ENCODE data around the gene CD22.

Gene CD22

GRCh38 chr19:35331551-35332214 is 2.7 kb downstream of the CD22 start:
- peaks cover 29% of the 10 kb centered on the region for H3F3A ChIP-seq (ENCODE audit: insufficient read depth)

GRCh38 chr19:35332817-35333216 is 3.8 kb downstream of the CD22 start:
- Histone ChIP-seq H3K79me2 (ENCODE audit: insufficient read depth, low read length) (peaks cover 71% of the 10 kb centered on the region), H3K36me3 (ENCODE audit: low read length) (peaks cover 33% of the 10 kb centered on the region), H3K4me3 (ENCODE audit: insufficient read depth, low read length, poor library complexity, severe bottlenecking) (peak overlapping the region; percentile 63), H3K9ac (ENCODE audit: low read length) (peak overlapping the region; percentile 63), H3K4me2 (ENCODE audit: low read depth, low read length, poor library complexity, severe bottlenecking) (peak overlapping the region; percentile 94), H2AFZ (ENCODE audit: low read depth, low read length, severe bottlenecking) (no peak overlapping the region), H4K20me1 (ENCODE audit: low read depth, low read length) (peaks cover 9% of the 10 kb centered on the region; the same call in 1 of the 2 replicates), H3K27ac (ENCODE audit: low read depth, low read length) (peak overlapping the region; percentile 96), H3F3A (ENCODE audit: insufficient read depth) (peaks cover 32% of the 10 kb centered on the region), H3K9me3 (ENCODE audit: insufficient read depth, low read length) (no peaks in the 10 kb centered on the region), H3K27me3 (ENCODE audit: low read length) (no peaks in the 10 kb centered on the region), H3K9me2 (replicated peaks; ENCODE audit: insufficient read depth, low read length) (no peaks in the 10 kb centered on the region)
- TF ChIP-seq EZH2phosphoT487 (conservative IDR thresholded peaks at IDR 0.05; ENCODE audit: low read length): no peak
- TF ChIP-seq CTCF (IDR thresholded peaks at IDR 0.05; ENCODE audit: insufficient read depth, low read length, poor library complexity, severe bottlenecking): no peak

More at GRCh38 chr19:35331551-35332214, 2.7 kb downstream of the CD22 start:
- Histone ChIP-seq H3K4me2 (ENCODE audit: low read depth, low read length, poor library complexity, severe bottlenecking) (peak overlapping the region; percentile 94), H3K27ac (ENCODE audit: low read depth, low read length) (peak overlapping the region; percentile 96), H3K4me3 (ENCODE audit: insufficient read depth, low read length, poor library complexity, severe bottlenecking) (peak overlapping the region; percentile 63), H3K27me3 (ENCODE audit: low read length) (no peaks in the 10 kb centered on the region), H3K36me3 (ENCODE audit: low read length) (peaks cover 29% of the 10 kb centered on the region), H3K9me3 (ENCODE audit: insufficient read depth, low read length) (no peaks in the 10 kb centered on the region), H4K20me1 (ENCODE audit: low read depth, low read length) (peaks cover 9% of the 10 kb centered on the region; the same call in 1 of the 2 replicates), H3K9me2 (replicated peaks; ENCODE audit: insufficient read depth, low read length) (no peaks in the 10 kb centered on the region), H3K79me2 (ENCODE audit: insufficient read depth, low read length) (peaks cover 70% of the 10 kb centered on the region), H2AFZ (ENCODE audit: low read depth, low read length, severe bottlenecking) (no peak overlapping the region), H3K9ac (ENCODE audit: low read length) (peak overlapping the region; percentile 63)
- TF ChIP-seq CTCF (IDR thresholded peaks at IDR 0.05; ENCODE audit: insufficient read depth, low read length, poor library complexity, severe bottlenecking): no peak
- no peak for TF ChIP-seq EZH2phosphoT487 (conservative IDR thresholded peaks at IDR 0.05; ENCODE audit: low read length)

GRCh38 chr19:35334144-35334753 is 5.3 kb downstream of the CD22 start:
- Histone ChIP-seq H2AFZ (ENCODE audit: low read depth, low read length, severe bottlenecking) (no peak overlapping the region), H3K27ac (ENCODE audit: low read depth, low read length) (peak overlapping the region; percentile 96), H3K9me3 (ENCODE audit: insufficient read depth, low read length) (no peaks in the 10 kb centered on the region), H3K79me2 (ENCODE audit: insufficient read depth, low read length) (peaks cover 66% of the 10 kb centered on the region), H3K4me3 (ENCODE audit: insufficient read depth, low read length, poor library complexity, severe bottlenecking) (peak overlapping the region; percentile 63), H3K4me2 (ENCODE audit: low read depth, low read length, poor library complexity, severe bottlenecking) (peak overlapping the region; percentile 94), H3K9ac (ENCODE audit: low read length) (peak overlapping the region; percentile 63), H3K27me3 (ENCODE audit: low read length) (no peaks in the 10 kb centered on the region), H3F3A (ENCODE audit: insufficient read depth) (peaks cover 32% of the 10 kb centered on the region), H4K20me1 (ENCODE audit: low read depth, low read length) (peaks cover 9% of the 10 kb centered on the region; the same call in 1 of the 2 replicates), H3K36me3 (ENCODE audit: low read length) (peaks cover 37% of the 10 kb centered on the region), H3K9me2 (replicated peaks; ENCODE audit: insufficient read depth, low read length) (no peaks in the 10 kb centered on the region)
- no peak for TF ChIP-seq EZH2phosphoT487 (conservative IDR thresholded peaks at IDR 0.05; ENCODE audit: low read length)
- no peak for TF ChIP-seq CTCF (IDR thresholded peaks at IDR 0.05; ENCODE audit: insufficient read depth, low read length, poor library complexity, severe bottlenecking)

All from SU-DHL-6 (cell line).